HG02884 (cell line): ENCODE measurements around the gene TEX264.
A peak's percentile ranks its signal among the peaks of the same experiment; 100 is the strongest.
"Not testable (repeated sequence)": the region's sequence is repeated elsewhere in the genome, so short reads cannot be mapped to it uniquely, and the experiment has no call there.

ENCODE experiments used
- ATAC-seq: cut with Tn5 transposase; IDR thresholded peaks from one replicate; pipeline ENCODE4 v1.9.1; 2021; ENCODE audit warnings: mild to moderate bottlenecking, moderate library complexity; ENCODE audit not compliant: unreplicated experiment

Gene TEX264, protein sequence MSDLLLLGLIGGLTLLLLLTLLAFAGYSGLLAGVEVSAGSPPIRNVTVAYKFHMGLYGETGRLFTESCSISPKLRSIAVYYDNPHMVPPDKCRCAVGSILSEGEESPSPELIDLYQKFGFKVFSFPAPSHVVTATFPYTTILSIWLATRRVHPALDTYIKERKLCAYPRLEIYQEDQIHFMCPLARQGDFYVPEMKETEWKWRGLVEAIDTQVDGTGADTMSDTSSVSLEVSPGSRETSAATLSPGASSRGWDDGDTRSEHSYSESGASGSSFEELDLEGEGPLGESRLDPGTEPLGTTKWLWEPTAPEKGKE

DNA sequence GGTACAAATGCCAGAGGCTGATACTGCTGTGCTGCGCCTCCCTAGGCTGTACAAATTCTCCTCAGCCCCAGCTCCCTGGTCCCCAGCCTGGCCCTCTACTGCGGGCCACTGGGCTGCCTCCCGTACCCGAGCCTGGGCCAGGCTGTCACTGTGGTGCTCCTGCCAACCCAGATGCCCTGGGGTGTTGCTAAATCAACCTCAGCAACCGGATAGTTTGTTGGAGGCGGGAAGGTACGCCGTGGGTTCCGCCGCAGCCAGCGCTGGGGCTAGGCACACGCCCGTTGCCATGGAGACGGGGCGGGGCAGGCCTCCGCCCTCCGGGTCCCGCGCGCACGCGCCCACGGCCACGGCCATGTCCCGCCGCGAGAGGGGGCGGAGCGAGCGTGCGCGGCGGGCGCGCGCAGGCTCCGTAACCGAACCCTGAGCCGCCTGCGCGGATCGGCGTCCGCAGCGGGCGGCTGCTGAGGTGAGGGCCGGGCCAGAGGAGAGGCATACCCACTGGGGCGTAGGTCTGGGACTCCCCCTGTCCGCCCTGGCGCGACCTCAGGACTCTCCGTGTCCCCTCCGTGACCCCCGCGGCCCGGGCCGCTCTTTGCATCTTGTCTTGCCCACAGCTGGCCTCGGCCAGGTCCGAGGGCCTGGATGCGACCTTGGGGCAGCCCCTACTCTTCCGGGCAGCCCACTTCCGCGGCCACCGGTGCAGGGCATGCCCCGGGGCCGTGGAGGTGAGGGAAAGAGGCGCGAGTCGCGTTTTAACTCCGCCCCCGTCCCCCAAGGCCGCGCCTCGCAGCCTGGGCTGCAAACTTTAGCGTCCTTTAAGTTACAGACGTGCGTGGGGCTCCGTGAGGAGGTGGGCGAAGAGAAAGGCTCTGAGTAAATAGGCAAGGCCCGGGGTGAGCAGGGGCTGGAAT, at the start of gene TEX264:
Gene TEX264 (plus strand): TSS at position 430 of the 911 bp plus-strand sequence. CDS start 3,053 bp downstream, outside the sequence.
- peak; percentile 66 for ATAC-seq

DNA sequence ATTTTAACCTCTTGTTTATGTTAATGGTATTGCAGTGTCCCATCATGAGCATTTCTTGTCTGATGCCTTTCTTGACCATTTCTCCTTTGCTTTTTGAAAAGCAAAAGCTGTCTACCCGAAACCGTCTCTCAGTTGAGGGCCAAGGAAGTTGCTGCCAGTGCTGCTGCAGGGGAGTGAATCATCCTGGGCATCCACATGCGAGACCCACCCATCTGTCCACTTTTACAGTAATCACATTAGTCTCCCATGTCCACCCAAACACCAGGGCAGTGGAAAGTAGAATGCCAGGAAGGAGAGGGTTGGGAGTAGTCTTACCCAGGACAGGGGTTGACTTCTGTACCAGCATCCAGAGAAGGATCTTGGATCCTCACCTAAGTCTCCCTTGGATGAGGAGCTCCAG, 48.6 kb upstream of the TEX264 start:
- ATAC-seq = no peak

DNA sequence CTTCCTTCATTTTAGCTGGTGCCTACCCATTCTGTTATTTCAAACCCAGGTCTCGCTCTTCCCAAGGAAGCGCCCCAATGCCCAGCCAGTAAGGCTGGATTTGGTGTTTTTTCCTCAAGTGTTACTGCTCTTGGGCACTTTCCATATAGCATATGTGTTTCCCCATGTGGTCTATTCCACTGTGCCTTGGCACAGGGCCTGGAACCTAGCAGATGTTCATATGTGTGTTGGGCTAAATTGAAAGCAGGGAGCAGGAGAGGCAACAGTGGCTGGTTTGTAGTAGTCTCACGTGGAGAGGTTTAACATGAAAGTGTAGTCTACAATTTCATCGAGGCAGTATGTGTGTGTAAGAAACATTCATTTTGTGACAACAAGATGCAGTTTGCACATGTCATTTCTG, 48.2 kb upstream of the TEX264 start:
- no peak for ATAC-seq

DNA sequence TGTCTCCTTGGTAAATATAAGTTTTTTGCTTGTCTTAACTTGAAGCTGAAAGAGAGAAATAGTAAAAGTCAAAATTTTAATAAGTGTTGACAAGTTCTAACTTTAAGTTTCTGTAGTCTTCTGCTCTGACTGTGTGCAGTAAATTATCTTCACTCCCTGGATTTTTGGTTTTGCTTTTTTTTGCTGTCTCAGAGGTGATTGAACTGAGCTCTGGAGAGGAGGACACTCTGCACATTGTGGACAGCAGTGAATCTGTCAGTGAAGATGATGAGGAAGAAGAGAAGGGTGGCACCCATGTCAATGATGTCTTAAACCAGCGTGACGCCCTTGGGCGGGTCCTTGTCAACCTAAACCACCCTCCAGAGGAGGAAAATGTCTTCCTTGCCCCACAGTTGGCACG, 40.5 kb upstream of the TEX264 start:
- no peak for ATAC-seq

DNA sequence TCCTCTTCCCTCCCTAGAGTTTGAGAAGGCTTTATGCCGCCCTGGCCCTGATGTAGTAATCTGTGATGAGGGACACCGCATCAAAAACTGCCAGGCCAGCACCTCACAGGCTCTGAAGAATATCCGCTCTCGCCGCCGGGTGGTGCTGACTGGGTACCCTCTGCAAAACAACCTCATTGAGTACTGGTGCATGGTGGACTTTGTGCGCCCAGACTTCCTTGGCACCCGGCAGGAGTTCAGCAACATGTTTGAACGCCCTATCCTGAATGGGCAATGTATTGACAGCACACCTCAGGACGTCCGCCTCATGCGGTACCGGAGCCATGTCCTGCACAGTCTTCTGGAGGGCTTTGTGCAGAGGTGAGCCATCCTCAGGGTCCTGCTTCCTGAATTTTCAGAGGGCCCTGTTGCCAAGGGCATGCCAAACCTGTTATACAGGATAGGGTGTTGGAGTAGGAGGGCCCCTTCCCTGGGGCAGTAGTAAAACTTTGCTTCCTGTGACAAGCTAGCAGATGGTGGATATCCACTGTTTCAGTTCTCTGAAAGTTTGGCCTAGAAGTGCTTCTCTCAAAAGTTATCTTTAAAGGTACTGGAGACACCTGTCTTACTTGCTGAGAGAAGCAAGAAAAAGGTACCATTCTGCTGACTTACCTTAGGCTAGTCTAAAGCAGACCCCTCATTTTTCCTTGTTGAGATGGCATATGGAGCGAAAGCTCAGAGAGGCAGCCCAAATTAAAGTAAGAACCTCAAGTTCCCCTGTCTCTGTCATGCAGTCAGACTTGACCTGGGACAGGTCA, 33.7 kb upstream of the TEX264 start:
- ATAC-seq = no peak

DNA sequence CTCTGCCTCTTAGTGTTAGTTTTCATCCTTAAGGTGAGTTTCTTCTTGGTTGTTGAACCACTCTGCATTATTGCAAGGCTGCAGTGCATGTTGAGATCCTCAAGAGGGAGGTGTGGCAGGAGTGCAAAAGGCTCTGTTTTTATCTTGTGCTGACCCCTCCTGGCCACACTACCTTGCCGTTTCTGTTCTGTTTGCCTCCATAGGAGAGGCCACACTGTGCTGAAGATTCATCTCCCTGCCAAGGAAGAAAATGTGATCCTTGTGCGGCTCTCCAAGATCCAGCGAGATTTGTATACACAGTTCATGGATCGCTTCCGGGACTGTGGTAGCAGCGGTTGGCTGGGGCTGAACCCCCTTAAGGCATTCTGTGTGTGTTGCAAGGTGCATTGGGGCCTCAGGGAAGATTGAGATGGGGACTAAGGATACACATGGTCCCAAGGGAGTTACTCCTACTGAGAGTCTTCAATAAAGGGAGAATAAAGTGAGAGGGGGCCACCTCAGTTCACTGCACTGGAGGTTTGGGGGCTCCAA, 33.0 kb upstream of the TEX264 start:
- ATAC-seq = no peak

DNA sequence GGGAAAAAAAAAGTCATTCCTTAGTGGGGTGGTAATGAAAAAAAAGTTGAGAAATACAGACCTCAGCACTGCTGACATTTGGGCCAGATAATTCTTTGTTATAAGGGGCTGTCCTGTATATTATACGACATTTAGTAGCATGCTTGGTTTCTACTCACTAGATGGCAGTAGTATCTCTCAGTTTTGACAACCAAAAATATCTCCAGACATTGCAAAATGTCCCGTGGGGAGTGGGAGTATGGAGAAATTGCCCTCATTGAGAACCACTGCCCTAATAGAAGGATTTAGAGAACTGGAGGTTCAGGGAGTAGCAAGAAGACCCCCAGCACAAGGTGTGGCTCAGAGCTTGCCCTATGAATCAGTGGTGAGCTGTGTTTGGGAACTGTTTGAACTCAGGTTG, 28.6 kb upstream of the TEX264 start:
- no peak for ATAC-seq

DNA sequence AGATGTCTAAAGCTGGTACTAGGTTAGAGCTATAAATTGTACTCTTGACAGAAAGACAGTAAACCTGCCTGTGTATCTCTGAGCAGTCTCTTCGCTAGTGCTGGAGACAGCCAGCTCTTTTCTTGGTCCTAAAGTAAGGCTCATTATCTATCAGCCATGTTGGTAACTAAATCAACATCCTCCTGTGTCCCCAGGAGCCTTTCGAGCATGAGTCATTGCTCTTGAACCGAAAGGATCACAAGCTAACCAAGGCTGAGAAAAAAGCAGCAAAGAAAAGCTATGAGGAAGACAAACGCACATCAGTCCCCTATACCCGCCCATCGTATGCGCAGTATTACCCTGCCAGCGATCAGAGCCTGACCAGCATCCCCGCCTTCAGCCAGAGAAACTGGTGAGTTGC, 25.0 kb upstream of the TEX264 start:
- ATAC-seq = no peak

DNA sequence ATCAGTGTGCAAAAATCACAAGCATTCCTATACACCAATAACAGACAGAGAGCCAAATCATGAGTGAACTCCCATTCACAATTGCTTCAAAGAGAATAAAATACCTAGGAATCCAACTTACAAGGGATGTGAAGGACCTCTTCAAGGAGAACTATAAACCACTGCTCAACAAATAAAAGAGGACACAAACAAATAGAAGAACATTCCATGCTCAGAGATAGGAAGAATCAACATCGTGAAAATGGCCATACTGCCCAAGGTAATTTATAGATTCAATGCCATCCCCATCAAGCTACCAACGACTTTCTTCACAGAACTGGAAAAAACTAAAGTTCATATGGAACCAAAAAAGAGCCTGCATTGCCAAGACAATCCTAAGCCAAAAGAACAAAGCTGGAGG, 18.9 kb upstream of the TEX264 start:
- not testable (repeated sequence) for ATAC-seq

DNA sequence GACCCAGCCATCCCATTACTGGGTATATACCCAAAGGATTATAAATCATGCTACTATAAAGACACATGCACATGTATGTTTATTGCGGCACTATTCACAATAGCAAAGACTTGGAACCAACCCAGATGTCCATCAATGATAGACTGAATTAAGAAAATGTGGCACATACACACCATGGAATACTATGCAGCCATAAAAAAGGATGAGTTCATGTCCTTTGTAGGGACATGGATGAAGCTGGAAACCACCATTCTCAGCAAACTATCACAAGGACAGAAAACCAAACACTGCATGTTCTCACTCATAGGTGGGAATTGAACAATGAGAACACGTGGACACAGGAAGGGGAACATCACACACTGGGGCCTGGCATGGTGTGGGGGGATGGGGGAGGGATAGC, 17.6 kb upstream of the TEX264 start:
- ATAC-seq = not testable (repeated sequence)

DNA sequence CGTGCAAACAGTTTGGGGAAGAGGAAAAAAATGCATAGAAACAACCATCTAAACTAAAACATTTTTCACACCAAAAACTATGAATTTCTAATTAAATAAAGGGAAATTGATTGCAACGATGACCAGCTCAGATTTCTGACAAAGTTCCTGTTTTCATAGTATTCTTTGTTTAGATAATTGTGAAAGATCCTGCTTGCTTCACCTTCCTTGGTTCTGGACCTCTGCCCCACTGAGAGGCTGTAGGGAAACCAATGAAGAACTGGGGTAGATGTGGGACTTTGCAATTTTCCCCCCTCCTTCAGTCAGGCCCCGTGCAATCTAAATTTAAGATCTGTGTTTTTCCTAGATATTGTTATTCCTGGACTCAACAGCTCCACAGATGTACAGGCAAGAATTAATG, 13.8 kb upstream of the TEX264 start:
- ATAC-seq = no peak

DNA sequence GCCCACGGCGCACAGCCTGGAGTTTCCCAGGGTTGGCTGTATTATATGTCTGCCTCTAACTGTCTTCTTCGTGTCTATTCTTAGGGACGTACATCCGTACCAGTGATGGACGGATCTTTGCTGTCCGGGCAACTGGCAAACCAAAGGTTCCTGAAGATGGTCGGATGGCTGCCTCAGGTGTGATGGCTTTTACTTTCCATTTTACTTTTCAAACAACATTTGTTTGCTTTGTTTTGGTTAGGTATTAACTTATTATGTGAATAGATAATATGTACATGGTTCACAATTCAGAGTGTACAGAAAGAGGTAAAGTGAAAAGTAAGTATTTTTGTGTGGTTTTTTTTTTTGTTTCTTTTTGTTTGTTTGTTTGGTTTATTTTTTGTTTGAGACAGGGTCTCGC, 11.1 kb upstream of the TEX264 start:
- ATAC-seq = no peak

DNA sequence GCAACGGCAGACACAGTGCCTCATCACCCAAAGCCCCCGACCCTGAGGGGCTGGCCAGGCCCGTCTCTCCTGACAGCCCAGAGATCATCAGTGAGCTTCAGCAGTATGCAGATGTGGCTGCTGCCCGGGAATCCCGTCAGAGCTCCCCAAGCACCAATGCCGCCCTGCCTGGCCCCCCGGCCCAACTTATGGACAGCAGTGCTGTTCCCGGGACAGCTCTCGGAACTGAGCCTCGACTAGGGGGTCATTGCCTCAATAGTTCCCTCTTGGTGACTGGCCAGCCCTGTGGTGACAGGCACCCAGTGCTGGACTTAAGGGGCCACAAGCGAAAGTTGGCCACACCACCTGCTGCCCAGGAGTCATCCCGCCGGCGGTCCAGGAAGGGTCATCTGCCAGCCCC, 8.6 kb upstream of the TEX264 start:
- no peak for ATAC-seq

DNA sequence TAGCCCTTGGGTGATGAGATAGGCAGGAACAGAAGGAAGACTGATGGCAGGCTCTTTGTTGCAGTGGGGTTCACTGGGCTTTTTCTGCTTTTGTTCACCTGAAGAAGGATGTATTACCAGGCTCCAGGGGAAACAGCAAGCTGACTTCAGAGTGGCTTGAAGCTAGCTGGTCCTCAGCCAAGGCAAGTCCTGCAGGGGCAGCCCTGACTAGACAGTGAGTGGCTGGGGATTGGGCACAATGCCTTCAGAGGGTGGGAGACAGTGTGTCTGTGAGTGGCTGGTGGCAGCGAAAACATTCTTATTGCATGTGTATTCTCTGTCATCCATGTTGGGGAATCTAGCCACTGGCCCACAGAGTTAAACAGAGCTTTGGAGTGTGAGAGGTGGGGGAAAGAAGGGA, 2.3 kb upstream of the TEX264 start:
- no peak for ATAC-seq

DNA sequence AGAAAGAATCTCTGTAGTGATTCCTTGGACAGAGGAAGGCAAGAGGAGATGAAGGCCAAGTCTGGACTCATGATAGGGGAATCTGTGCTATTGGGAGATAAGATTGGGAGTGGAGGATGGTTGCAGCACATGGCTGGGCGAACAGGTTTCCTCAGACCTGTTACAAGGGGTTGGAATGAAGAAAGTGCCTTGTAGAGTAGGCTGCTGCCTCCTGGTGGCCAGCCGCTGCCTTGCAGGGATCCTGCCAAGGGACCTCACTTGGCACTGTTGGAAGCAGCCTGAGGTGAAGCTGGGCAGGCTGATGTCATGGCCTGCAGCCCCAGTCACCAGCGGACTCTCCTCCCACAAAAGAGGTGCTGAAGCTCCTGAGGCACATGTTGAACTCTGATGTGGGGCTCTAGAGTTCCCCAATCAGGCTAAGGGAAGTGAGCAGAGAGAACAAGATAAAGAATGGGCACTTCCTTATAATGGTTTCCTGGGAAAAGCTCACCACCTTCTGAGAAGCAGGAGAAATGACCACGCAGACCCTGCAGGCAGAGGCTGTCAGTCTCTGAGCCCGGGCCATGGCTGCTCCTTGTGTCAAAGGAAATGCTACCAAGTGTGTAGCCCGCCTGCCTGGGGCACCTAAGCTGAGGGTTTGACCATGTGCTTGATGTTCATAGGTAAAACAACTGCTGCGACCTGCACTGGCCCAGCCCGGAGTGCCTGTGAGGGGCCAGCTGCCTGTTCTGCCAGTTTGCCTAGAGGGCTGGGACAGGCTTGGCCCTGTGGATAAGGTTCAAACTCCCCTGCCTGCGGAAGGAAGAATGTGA, 1.6 kb upstream of the TEX264 start:
- ATAC-seq = no peak

DNA sequence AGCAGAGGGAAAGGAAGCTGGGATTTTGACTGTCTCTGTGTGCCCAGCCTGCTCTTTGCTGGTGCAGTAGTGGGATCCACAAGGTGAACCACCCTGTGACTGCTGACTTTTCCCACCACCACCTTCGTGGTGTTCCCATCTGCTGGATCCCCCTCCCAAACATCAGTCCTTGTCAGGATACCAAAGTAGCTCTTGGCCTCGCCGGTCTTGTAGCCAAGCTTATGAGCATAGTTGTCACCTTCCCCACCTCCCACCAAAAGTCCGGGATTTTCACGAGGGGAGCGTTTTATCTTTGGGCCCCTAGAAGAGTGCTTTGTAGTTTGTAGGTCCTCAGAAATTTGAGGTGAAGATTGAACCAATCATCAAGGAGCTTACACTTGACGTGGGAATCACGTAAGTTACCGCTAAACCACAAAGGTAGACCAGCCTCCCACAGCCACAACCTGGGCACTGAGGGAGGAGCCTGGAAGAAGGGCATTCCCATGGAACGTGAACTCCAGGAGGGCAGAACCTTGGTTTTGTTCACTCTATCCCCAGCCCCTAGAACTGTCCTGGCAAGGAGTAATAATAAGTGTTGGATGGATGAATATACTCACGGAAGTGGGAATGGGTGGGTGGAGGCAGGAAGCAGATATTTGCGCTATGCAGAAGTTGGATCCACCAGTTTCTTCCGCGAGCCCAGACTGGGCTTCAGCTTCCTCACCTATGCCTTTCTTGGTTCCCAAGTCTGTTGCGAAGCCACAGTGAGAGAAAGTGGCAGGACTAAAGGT, 814 bp upstream of the TEX264 start:
- ATAC-seq = no peak

DNA sequence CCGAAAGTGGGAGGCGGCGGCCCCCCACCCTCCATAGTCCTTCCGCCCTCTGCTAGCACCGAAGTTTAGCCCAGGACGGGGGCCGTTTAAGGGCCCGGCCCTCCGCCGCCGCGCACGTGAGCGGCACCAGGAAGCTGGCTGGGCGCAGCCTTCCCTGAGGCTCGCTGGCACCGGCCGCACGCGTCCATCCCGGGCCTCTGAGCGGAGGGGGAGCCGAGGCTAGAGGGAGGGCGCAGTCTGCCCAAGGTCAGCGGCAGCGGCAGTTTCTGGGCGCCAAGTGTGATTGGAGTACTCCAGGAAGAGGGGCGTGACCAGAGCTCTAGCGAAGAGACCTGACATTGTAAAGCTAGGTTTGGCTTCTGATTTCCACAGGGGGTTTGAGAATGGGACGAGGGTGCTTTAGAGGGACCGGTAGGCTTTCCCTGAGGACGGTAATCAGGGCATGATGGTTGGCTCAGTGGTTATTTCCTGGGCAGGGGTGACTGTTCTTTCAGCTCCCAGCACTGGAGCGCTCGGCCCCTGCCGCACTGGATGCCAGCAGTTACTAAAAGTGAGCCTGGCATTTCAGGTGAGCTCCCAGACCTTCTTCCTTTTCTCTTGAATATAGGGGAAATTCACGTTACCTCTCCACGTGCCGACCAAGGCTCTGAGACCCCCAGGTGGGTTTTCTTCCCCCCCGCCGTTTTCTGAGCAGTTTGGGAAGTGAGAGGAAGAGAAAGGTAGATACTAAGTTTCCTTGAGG, 853 bp downstream of the TEX264 start:
- peak; percentile 35 for ATAC-seq

DNA sequence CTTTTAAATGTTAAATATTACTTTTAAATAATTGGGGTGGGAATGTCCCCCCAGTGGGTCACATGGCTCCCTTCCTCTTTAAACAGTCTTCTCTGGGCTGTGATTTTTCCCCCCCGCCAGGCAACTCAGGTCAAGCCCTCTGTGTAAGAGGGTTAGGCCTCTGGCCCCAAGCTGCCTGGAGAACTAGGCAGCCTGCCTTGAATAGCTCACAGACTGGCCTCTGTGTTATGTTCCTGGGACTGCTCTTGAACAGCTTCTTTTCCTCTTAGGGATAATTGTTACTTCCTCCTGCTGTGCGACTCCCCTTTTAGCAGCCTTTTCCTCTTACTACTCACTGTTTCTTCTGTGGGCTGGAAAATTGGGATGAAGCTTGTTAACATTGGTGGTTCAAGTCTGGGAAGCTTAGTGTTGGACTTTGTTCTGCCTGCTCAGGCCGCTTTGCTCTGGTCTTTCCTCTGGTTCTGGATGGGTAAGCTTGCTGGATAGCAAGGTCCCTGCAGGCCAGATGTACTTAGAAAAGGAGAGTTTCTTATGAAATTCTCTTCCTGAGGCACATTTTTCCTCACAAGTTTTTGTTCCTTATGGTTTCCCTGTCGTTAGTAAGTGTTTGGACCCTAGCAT, 2.2 kb downstream of the TEX264 start:
- ATAC-seq = no peak
